GM23248 (cell line): Measurements from ENCODE around the gene PCYT2. TPM values are rescaled to one million over a fixed set of nuclear protein-coding genes. Genes with fewer than 3 reads are reported as not detected.
A peak's percentile ranks its signal among the peaks of the same experiment; 100 is the strongest.

Source experiments
- DNase-seq: peaks from one replicate; pipeline ENCODE4 v3.0.0-alpha.2; 2015
- H2AFZ ChIP-seq: fragments of 200-600 bp; sonication (generic); 2 replicates; pipeline ENCODE4 v1.6.1; 2016; ENCODE audit warnings: antibody characterized with exemption
- H3F3A ChIP-seq: fragments of 200-600 bp; sonication (generic); 2 replicates; pipeline ENCODE4 v1.6.1; 2016; ENCODE audit warnings: mild to moderate bottlenecking, antibody characterized with exemption, mixed run types; ENCODE audit not compliant: insufficient read depth
- H3K27ac ChIP-seq: fragments of 200-600 bp; sonication (generic); 2 replicates; pipeline ENCODE4 v1.5.1; 2016; ENCODE audit warnings: mild to moderate bottlenecking
- H3K27me3 ChIP-seq: fragments of 200-600 bp; sonication (generic); replicated peaks from 2 replicates; pipeline ENCODE4 v1.6.1; 2016; ENCODE audit warnings: mild to moderate bottlenecking; ENCODE audit not compliant: insufficient read depth
- H3K36me3 ChIP-seq: fragments of 200-600 bp; sonication (generic); 2 replicates; pipeline ENCODE4 v1.6.1; 2016; ENCODE audit warnings: low read depth, mild to moderate bottlenecking
- H3K4me1 ChIP-seq: fragments of 200-600 bp; sonication (generic); 2 replicates; pipeline ENCODE4 v1.6.1; 2016; ENCODE audit warnings: mild to moderate bottlenecking; ENCODE audit not compliant: insufficient read depth
- H3K4me2 ChIP-seq: fragments of 200-600 bp; sonication (generic); one replicate; pipeline ENCODE4 v1.6.1; 2016; ENCODE audit warnings: mild to moderate bottlenecking; ENCODE audit not compliant: unreplicated experiment
- H3K4me3 ChIP-seq: fragments of 200-600 bp; sonication (generic); 2 replicates; pipeline ENCODE4 v1.5.1; 2016; ENCODE audit warnings: mild to moderate bottlenecking
- H3K79me2 ChIP-seq: fragments of 200-600 bp; sonication (generic); 2 replicates; pipeline ENCODE4 v1.6.1; 2016; ENCODE audit warnings: mild to moderate bottlenecking; ENCODE audit not compliant: insufficient read depth
- H3K9ac ChIP-seq: fragments of 200-600 bp; sonication (generic); 2 replicates; pipeline ENCODE4 v1.6.1; 2016; ENCODE audit warnings: mild to moderate bottlenecking
- H3K9me2 ChIP-seq: fragments of 200-600 bp; sonication (generic); 2 replicates; pipeline ENCODE4 v1.6.1; 2016; ENCODE audit warnings: mixed run types, mild to moderate bottlenecking, moderate library complexity; ENCODE audit not compliant: insufficient read depth
- H3K9me3 ChIP-seq: fragments of 200-600 bp; sonication (generic); one replicate; pipeline ENCODE4 v1.6.1; 2017; ENCODE audit warnings: low read depth
- H4K20me1 ChIP-seq: fragments of 200-600 bp; sonication (generic); 2 replicates; pipeline ENCODE4 v1.6.0; 2016; ENCODE audit not compliant: insufficient read depth
- EZH2 ChIP-seq: fragments of 200-600 bp; sonication (generic); IDR thresholded peaks from 2 replicates; pipeline ENCODE4 v1.6.1; 2018; ENCODE audit warnings: antibody characterized with exemption, mild to moderate bottlenecking; ENCODE audit not compliant: insufficient read depth, poor library complexity, severe bottlenecking
- EZH2phosphoT487 ChIP-seq: fragments of 200-600 bp; sonication (generic); IDR thresholded peaks from 2 replicates; pipeline ENCODE4 v1.6.1; 2018; ENCODE audit warnings: antibody characterized with exemption, moderate library complexity, mild to moderate bottlenecking, low read depth; ENCODE audit not compliant: insufficient read depth
- WGBS, 2 experiments: methylation state at CpG; one replicate each; pipeline ENCODE4 v1.1.6; 2015 to 2017; ENCODE audit warnings: low lambda C conversion rate in 2 of 2, low coverage in 1 of 2; ENCODE audit errors: missing lambda C conversion rate in 2 of 2; 5-methylcytosine and 5-hydroxymethylcytosine counted together
- in situ Hi-C: fragments of 300-500 bp; cut with MboI; formaldehyde crosslinking; loops from 2 replicates; pipeline ENCODE4 v1.15.0; 2020
- polyA plus RNA-seq: library from polyadenylated mRNA; unstranded; fragments of >200 nt; fragmentation: Nextera tagmentation; extraction: Ambion mirVana; gene quantifications from 2 replicates; pipeline ENCODE4 v1.2.1, GENCODE V29; 2016
- total RNA-seq: library from RNA; depleted of rRNA; stranded (reverse); fragments of >200 nt; shearing (Covaris generic); gene quantifications from 2 replicates; pipeline ENCODE4 v1.2.3, GENCODE V29; 2014

The PCYT2 gene
- total and polyA plus RNA-seq, 2 experiments from 2014 or later = 25.6 to 36.9 TPM

DNA sequence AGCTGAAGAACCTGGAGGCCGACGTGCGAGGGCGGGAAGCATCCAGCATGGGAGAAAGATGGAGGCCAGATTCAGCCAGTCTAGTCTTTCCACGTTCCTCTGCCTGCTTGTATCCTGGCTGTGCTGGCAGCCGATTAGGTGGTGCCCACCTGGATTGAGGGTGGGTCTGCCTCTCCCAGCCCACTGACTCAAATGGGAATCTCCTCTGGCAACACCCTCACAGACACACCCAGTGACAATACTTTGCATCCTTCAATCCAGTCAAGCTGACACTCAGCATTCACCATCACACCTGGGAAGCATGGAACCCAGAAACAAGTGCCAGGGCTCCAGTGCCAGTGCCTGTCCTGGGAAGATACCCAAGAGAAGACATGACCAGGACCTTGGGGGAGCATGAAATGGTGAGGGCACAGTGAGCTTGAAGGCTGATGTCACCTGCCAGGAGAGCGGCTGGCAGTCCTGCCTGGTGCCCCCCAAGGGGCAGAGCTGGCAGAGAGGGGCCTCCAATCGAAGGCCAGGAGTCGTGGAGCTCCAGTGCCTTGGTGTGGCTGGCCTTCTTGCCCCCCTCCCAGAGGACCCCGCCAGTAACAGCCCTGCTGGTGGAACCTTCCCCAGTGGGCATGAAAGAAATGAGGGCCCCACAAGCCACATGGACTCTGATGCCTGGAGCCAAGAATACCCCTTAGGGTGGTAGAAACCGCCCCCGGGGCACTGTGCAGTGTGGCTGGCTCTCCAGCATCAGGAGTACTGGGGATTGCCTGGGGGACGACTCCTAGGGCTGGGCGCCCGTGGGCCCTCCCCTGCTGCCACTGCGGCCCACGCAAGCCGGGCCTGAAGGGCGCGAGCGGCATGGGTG is 9.8 kb downstream of the PCYT2 start:
- WGBS, 2 experiments = 46% methylated on average over 19 to 20 of the region's 21 CpGs

DNA sequence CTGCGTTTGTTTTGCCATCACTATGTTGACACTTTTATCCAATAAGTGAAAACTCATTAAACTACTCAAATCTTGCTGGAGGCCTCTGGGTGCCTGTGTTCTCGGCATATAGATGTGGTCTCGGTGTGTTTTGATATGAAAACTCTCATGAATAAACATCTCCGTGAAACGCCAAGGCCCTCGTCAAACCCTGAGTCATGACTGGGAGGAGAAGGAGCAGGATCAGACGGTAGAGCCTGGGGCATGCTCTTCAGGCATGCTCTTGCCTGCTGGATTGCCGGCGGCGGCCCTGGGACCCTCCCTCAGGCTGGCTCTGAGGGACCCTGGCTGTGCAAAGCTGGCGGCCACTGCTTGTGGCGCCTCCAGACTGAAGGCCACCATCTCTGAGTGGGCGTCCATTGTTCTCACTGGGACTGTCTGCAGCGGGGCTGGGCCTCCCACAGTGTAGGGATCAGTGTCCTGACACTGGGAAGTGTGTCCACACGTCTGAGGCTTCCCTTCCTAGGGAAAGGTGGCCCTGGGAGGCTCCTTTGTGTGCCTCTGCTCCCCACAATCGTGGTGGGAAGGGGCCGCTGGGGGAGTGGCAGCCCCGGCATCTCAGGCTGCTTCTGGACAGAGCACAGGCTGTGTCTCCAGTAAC is 10.9 kb downstream of the PCYT2 start:
- Histone ChIP-seq H3K9me2 (no peaks in the 10 kb centered on the region), H3K36me3 (peaks cover 4% of the 10 kb centered on the region; the same call in 1 of the 2 replicates), H4K20me1 (no peaks in the 10 kb centered on the region), H3K9me3 (no peaks in the 10 kb centered on the region), H3K4me2 (no peak overlapping the region), H2AFZ (no peak overlapping the region), H3K4me3 (no peak overlapping the region), H3K9ac (no peak overlapping the region), H3K27me3 (no peaks in the 10 kb centered on the region), H3K27ac (no peak overlapping the region), H3K4me1 (peaks cover 20% of the 10 kb centered on the region), H3F3A (peaks cover 45% of the 10 kb centered on the region), H3K79me2 (peaks cover 5% of the 10 kb centered on the region; the same call in 1 of the 2 replicates)
- WGBS, 2 experiments = 79 to 83% methylated on average over 18 of the region's 18 CpGs
- in situ Hi-C loops = no loop called here
- TF ChIP-seq EZH2 (no peak), EZH2phosphoT487 (no peak)
- DNase-seq = no peak

More for the DNA sequence above, 9.8 kb downstream of the PCYT2 start:
- H3K4me2 ChIP-seq = no peak overlapping the region
- TF ChIP-seq EZH2phosphoT487 = no peak
- no peak for TF ChIP-seq EZH2
- in situ Hi-C loops = no loop called here
- H4K20me1 ChIP-seq = no peaks in the 10 kb centered on the region
- 0 out of 2 replicates have a peak, but pooled peaks cover under 1% of the 10 kb centered on the region for H3K79me2 ChIP-seq
- H2AFZ ChIP-seq = 0 out of 2 replicates have a peak overlapping the region, but pooled peaks have one; percentile 54
- no peak for DNase-seq
- H3K9ac ChIP-seq = peak overlapping the region; percentile 36; the same call in 1 of the 2 replicates
- H3K27me3 ChIP-seq = no peaks in the 10 kb centered on the region
- no peak overlapping the region for H3K27ac ChIP-seq
- peaks cover 20% of the 10 kb centered on the region for H3K4me1 ChIP-seq
- no peaks in the 10 kb centered on the region for H3K36me3 ChIP-seq
- no peaks in the 10 kb centered on the region for H3K9me3 ChIP-seq
- peaks cover 34% of the 10 kb centered on the region for H3F3A ChIP-seq
- peak overlapping the region; percentile 62 for H3K4me3 ChIP-seq
- no peaks in the 10 kb centered on the region for H3K9me2 ChIP-seq

DNA sequence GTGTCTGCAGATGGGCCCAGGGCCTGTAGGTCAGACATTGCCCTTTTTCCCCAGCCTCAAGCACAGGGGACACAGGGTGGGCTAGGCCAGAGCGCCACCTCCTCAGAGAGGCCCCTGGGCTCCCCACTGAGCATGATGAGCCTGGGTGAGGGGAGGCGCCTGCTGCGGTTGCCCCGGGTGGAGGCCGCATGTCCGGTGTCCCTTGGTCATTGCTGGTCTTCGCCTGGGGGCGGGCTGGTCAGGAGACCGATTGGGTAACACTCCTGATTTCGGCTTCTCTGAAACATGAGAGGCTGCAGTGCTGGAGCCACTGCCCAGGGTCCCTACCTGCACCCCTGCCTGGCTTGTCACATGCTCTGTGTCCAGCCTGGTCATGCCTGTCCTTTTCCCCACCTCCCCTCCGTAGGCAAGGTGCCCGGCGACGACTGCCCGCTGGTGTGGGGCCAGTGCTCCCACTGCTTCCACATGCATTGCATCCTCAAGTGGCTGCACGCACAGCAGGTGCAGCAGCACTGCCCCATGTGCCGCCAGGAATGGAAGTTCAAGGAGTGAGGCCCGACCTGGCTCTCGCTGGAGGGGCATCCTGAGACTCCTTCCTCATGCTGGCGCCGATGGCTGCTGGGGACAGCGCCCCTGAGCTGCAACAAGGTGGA is 11.6 kb downstream of the PCYT2 start:
- 94 to 95% methylated on average over 20 to 22 of the region's 22 CpGs for WGBS, 2 experiments
- Histone ChIP-seq H3K4me3 (no peak overlapping the region), H3K27ac (peak overlapping the region; percentile 96), H3K4me2 (no peak overlapping the region), H3K4me1 (peaks cover 20% of the 10 kb centered on the region), H3K9me3 (no peaks in the 10 kb centered on the region), H3K27me3 (no peaks in the 10 kb centered on the region), H3K9ac (peak overlapping the region; percentile 70; the same call in 1 of the 2 replicates), H3F3A (peaks cover 47% of the 10 kb centered on the region), H4K20me1 (no peaks in the 10 kb centered on the region), H2AFZ (no peak overlapping the region), H3K79me2 (peaks cover 7% of the 10 kb centered on the region; the same call in 1 of the 2 replicates), H3K9me2 (no peaks in the 10 kb centered on the region), H3K36me3 (peaks cover 4% of the 10 kb centered on the region; the same call in 1 of the 2 replicates)
- DNase-seq = no peak
- TF ChIP-seq EZH2phosphoT487 (no peak), EZH2 (no peak)
- in situ Hi-C loops = no loop called here

DNA sequence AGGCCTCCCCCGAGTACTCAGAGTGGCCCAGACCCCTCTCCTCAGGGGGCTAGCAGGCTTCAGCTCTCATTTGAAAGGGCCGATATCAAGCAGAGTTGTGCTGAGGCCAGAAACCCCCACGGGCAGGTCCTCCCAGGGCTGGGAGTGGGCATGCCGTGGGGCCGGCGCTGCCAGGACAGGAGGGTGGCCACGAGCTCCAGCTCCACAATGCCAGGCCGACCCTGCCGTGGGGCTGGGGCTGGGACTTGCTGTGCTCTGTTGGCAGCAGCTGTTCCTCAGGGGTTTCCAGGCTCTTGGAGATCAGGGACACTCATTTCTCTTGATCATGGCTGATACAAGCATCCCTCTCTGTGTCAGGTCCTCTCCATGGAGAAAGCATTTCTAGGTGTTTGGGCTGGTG is 12.3 kb downstream of the PCYT2 start:
- H3K9me3 ChIP-seq = no peaks in the 10 kb centered on the region
- H3K4me2 ChIP-seq = peak overlapping the region; percentile 47
- H3F3A ChIP-seq = peaks cover 47% of the 10 kb centered on the region
- H2AFZ ChIP-seq = no peak overlapping the region
- no peaks in the 10 kb centered on the region for H3K9me2 ChIP-seq
- TF ChIP-seq EZH2 (no peak), EZH2phosphoT487 (no peak)
- no peaks in the 10 kb centered on the region for H4K20me1 ChIP-seq
- no peaks in the 10 kb centered on the region for H3K27me3 ChIP-seq
- peaks cover 20% of the 10 kb centered on the region for H3K4me1 ChIP-seq
- in situ Hi-C loops = no loop called here
- no peak overlapping the region for H3K4me3 ChIP-seq
- peaks cover 4% of the 10 kb centered on the region; the same call in 1 of the 2 replicates for H3K36me3 ChIP-seq
- H3K9ac ChIP-seq = peak overlapping the region; percentile 70
- H3K79me2 ChIP-seq = peaks cover 13% of the 10 kb centered on the region
- WGBS, 2 experiments = 88 to 89% methylated on average over 8 to 9 of the region's 9 CpGs
- DNase-seq = no peak
- H3K27ac ChIP-seq = peak overlapping the region; percentile 96
